CD4-positive, alpha-beta T cell treated with Interleukin-10 for 1 hour (primary cell): ENCODE results near the gene EIF5.

ENCODE experiments used
- DNase-seq: peaks from one replicate; pipeline ENCODE4 v3.0.0-alpha.2; 2020

The EIF5 gene

DNA sequence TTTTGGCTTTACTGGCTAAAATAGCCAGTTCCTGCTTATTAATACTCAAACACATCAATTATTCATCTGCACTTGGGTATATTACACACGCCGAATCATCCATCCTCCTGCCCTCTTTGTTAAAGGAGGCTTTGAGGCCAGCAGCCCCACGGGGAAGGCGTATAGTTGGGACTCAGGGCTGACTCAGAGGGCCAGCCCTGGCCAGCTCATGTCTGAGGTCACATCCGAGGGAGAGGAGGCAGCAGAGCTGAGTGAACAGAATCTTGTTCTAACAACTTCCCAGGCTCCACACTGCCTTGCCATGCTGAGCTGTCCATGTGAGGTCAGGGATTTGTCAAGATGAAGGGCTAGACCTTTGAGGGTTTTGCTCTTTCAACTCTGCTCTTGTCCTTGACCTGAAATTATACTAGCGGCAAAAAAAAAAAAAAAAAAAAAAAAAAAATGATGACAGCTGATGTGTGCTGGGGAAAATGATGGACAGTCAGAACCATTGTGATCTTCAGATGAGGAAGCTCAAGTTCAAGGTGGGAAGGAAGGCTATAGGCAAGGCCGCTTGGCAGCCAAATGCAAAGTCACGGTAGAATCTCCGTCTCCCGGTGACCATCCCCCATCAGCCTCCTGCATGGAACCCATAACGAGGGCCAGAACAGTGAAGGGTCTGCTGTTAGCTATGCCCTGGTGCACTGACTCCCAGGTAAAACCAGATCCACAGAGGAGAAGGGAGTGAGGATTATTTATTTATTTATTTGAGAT is 38.7 kb downstream of the EIF5 start:
- DNase-seq: no peak

DNA sequence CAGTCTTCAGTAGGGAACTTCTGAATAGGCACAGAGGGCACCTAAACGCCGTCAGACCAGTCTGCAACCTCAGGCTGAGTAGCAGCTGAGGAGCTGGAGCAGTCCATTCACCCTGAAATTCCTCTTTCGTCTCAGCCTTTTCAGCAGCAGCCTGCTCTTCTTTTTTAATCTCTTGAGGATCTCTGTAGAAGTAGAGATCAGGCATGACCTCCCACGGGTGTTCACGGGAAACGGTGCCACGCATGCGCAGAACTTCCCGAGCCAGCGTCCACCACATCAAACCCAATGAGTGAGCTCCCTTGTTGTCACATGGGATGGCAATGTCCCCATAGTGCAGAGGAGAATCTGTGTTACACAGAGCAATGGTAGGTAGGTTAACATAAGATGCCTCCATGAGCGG is 40.1 kb downstream of the EIF5 start:
- DNase-seq: no peak

DNA sequence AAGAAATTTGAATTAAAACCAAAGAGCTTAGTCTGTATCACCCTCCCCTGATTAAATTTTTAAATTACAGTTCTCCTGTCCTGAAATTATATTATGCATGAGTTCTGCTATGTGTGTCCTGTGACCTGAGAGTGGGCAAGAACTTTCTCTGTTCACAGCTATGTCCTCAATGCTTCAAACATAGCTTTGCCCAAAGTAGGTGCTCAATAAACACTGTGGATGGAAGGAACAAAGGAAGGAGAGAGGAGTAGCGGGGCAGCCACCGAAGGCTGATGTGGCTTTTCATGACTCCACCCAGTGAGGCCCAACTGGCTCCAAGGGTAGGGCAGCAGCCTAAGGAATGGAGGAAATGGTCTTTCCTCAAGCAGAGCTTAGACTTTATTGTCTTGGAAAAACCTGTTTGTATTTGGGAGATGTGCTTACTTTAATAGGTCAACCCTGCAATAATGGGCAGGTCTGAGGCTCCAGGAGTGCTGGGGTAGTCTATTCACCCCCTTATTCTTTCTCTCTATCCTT is 43.5 kb downstream of the EIF5 start:
- no peak for DNase-seq

DNA sequence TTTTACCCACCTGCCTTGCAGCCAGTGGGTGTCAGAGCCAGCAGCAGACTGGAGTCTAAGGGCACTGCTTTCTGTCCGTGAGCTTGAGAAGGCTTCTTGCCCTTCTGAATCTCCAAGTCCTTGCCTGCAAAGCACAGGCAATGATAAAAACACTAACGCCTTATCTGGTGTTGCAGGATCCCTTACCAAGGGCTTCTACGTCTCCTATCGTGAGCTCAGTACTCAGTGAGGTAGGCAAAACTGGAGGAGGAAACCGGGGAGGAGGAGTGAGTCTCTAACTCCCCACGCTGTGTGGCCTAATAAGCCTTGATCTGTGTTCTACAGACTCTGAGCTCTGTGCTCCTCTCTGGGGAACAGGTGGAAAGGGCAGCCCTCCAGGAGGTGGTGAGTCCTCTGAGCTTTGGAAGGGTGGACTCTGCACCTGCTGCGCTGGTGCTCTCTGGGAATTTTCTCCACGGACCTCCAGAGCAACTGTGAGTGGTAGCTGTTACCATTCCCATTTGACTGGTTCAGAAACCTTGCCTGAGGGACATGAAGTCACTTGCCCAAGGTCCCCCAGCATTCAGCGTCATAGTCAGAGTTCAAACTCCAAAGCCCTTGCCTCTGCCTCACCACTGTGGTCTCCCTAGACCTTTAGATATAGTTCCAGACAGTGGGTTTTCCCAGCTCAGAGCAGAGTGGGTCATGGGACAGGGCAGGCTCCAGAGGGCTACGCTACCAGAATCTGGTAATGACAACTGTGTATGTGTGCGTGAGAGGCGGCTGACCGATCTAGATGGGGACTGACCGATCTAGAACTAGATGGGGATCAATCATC is 44.2 kb downstream of the EIF5 start:
- no peak for DNase-seq

DNA sequence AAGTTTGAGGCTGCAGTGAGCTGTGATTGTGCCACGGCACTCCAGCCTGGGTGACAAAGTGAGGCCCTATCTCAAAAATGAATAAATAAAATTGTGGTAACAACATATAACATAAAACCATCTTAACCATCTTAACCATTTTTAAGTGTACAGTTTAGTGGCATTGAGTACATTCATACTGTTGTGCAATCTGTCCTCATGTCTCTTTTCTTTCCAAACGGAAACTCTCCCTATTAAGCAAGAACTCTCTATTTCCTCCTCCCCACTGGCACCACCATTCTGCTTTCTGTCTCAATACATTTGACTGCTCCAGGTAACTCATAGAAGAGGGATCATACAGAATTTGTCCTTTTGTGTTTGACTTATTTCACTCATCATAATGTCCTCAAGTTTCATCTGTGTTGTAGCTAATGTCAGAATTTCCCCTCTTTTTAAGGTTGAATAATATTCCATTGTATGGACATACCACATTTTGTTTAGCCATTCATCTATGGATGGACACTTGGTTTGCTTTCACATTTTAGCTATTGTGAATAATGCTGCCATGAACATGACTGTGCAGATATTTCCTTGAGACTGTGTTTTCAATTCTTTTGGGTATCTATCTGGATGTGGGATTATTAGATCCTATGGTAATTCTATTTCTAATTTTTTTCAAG is 46.8 kb downstream of the EIF5 start:
- no peak for DNase-seq

DNA sequence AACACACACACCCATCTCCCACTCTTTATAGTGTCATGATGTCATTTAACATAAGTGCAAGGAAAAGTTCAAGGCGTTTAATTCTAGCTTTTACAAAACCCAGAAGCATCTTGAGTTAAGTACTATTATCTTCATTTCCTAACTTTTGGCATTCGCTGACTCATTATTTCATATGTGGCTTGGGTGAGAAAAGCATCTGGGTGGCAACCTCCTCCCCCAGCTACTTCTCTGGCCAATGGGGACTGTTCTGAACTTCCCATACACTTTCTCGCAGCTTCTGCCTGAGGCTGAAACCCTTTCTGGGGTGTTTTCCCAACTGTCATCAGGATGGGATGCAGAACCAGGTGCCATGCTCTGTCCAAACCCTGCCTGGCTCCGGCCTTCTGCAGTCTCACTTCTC is 48.3 kb downstream of the EIF5 start:
- no peak for DNase-seq

DNA sequence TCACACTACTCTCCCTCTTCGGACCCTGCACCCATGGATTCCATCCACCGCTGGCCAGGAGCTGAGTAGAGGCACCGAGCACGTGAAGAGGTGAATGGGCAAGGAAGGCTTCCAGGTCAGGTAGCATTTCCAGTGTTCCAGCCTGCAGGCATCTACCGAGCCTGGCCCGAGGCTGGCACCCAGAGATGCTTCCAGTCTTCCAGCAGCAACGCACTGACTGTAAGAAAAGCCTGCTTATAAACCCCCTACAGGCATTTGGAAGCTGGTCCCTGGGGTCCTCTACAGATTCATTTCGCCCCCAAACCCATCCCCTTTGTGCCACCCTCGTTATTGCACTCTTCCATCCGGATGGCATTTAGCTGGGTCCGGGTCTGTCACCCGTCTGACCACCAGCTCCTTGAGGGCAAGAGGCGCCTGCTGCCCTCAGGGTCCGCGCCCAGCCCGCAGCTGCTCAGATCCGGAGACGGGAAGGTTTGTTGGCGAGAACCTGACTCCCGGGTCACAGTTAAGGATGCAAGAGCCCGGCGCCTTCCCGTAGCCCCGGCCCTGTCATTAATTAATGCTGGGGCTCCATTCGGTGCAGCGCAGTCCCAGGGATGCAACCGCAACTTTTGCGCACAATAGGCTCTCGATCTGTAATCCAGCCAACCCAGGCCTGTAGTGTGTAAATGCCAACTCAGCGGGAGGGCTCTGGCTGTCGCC is 50.6 kb downstream of the EIF5 start:
- DNase-seq: no peak

DNA sequence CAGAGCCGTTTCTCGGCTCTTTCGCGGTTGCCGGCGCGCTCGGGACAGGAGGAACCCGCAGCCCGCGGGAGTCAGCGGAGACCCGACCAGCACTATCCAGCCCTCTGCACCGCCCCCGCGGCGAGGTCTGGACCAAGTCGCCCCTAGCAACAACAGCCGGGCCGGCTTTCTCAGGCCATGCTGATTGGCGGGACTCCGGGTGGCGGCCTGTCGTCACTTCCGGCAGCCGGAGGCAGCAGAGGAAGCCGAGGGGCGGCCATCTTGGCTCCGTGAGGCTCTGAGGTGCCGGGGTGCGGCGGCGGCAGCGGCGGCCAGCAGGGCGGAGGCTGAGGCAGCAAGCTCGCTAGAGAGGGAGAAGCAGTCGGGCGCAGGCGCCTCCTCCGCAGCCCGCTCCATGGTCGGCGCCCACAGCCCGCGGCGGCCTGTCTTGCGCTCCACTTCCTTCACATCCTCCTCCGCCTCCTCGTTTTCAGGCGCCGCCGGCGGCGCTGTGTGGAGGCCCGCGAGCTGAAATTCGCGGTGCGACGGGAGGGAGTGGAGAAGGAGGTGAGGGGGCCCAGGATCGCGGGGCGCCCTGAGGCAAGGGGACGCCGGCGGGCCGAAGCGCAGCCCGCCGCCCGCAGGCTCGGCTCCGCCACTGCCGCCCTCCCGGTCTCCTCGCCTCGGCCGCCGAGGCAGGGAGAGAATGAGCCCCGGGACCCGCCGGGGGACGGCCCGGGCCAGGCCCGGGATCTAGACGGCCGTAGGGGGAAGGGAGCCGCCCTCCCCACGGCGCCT is 51.3 kb downstream of the EIF5 start, which contains the start of gene MARK3:
TSS of gene MARK3 (plus strand) at position 264 of the 777 bp plus-strand sequence. CDS start 615 bp downstream, outside the sequence.
- peak; percentile 97 for DNase-seq

DNA sequence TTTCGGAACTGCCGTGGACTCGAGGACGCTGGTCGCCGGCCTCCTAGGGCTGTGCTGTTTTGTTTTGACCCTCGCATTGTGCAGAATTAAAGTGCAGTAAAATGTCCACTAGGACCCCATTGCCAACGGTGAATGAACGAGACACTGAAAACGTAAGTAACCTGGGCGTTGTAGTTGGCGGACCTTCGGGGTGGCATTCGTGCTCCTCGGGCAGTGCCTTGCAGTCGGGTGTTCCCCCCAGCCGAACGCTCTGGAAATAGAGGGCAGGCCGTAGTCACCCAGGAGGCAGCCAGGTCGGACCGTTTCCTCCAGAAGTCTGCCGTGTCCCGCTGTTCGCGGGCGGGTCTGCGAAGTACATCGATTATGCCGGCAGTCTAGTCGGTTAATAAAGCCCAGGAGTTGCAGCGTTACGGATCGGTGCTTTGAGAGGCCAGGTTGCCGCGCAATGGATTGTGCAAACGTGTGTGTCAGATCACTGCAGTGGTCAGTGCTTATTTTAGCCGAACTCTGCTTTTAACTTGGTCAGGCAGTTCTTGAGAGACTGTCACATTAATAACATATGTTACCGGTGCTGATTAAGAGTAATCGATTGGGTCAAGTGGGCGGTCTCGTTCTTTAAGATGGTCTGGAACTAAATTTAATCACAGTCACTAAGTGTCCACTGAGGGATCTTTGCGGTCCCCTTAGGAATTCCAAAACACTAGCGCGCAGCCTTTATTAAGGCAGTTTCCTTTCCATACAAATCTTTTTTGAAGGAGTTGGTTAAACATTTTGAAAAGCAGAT is 52.1 kb downstream of the EIF5 start:
- DNase-seq: peak; percentile 36

DNA sequence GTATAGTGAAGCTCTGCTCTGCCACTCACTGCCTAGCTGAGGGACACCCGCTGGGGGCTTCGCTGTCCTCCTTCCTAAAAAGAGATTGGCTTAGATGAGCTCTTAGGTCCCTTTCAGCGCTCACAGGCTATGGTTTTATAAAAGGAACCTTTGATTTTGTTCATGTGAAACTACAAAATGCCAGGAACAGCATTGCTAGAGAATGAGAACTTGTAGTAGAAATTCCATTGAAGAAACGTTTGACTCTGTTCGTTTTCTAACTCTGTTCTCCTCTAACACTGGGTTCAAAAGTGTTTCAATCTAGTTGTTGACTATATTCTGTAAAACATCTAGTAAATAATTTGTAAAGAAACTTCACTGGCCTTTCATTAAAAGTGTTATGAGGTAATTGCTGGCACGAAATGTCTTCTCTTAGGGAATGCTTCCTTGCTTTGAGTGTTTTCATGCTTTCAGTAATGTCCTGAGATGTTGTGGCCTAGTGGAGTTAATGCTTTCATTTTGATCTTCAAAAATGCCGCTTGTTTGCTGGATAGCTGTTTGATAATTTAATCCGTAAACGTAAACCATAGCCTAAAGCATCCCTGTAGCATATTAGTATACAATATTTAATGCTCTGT is 52.8 kb downstream of the EIF5 start:
- DNase-seq: no peak

DNA sequence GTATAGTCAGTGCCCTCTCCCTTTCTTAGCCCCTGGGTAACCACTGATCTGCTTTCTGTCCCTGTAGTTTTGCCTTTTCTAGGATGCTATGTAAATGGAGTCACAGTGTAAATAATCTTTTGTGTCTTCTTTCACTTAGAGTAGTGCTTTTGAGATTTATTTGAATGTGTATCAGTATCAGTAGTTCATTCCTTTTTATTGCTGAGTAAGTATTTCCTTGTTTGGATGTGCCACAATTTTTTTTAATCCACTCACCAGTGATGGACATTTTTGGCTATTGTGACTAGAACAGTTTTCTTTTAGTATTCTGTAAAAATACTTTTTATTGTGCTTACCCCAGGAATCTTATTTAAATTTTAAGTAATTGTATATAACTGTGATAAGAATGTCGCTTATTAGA is 54.6 kb downstream of the EIF5 start:
- no peak for DNase-seq

DNA sequence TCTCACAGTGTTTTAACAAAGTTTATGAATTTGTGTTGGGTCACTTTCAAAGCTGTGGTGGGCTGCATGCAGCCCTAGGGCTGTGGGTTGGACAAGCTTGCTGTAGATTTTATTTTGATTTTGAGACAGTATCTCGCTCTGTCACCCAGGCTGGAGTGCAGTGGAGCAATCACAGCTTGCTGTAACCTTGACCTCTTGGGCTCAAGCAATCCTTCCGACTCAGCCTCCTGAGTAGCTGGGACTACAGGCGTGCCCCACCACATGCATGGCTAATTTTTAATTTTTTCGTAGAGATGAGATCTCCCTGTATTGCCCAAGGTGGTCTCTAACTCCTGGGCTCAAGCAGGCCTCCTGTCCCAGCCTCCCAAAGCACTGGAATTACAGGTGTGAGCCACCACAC is 56.6 kb downstream of the EIF5 start:
- DNase-seq: no peak

DNA sequence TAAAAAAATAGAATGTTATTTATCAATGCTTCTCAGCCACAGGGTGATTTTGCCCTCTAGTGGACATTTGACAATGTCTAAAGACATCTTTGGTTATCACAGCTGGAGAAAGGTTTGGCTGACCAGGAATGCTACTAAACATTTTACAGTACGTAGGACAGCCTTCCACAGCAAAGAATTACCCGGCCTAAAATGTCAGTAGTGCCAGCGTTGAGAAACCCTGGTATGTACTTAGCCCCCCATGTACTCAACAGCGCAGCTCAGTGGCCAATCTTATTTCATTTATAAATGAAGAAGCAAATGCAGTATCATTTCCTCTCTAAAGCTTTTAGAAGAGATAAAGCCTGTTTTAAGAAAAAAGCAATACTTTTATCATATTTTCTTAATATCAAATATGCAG is 57.0 kb downstream of the EIF5 start:
- DNase-seq: peak; percentile 63

DNA sequence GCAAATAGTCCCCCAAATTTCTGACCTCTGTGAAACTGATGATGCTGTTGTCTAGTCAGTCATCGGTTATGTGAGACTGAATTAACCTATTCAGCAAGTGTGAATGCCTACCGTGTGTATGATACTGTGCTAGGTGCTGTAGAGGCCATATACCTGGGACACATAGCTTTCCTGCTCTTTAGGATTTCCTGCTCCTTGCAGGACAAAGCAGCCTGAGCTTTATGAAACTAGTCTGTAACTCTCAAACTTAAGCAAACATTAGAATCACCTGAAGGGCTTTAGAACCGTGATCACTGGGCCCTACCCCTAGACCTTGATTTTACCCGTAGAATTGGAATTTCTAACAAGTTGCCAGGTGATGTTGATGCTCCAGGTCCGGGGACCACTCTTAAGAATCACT is 58.1 kb downstream of the EIF5 start:
- no peak for DNase-seq

DNA sequence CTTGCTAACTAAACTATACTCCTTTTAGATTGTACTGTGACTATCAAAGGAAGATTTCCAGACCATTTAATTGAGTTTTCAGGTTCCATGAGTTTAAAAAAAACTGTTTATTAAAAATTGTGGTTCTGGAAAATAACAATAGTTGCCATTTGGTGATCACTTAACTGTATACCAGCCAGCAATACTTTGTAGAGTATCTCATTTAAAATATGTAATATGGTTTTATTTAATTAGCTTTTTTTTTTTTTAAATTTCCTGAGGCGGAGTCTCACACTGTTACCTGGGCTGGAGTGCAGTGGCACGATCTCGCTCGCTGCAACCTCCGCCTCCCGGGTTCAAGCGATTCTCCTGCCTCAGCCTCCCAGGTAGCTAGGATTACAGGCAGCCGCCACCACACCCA is 58.5 kb downstream of the EIF5 start:
- DNase-seq: no peak

DNA sequence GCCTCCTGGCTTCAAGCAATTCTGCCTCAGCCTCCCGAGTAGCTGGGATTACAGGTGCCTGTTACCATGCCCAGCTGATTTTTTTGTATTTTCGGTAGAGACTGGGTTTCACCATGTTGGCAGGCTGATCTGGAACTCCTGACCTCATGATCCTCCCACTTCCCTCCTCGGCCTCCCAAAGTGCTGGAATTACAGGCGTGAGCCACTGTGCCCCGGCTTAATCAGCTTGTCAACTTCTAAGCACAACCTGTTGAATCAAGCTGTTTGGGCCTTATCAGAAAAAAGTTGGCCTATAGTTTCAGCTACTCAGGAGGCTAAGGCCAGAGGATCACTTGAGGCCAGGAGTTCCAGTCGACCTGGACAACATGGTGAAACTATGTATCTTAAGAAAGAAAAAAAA is 59.0 kb downstream of the EIF5 start:
- DNase-seq: no peak

DNA sequence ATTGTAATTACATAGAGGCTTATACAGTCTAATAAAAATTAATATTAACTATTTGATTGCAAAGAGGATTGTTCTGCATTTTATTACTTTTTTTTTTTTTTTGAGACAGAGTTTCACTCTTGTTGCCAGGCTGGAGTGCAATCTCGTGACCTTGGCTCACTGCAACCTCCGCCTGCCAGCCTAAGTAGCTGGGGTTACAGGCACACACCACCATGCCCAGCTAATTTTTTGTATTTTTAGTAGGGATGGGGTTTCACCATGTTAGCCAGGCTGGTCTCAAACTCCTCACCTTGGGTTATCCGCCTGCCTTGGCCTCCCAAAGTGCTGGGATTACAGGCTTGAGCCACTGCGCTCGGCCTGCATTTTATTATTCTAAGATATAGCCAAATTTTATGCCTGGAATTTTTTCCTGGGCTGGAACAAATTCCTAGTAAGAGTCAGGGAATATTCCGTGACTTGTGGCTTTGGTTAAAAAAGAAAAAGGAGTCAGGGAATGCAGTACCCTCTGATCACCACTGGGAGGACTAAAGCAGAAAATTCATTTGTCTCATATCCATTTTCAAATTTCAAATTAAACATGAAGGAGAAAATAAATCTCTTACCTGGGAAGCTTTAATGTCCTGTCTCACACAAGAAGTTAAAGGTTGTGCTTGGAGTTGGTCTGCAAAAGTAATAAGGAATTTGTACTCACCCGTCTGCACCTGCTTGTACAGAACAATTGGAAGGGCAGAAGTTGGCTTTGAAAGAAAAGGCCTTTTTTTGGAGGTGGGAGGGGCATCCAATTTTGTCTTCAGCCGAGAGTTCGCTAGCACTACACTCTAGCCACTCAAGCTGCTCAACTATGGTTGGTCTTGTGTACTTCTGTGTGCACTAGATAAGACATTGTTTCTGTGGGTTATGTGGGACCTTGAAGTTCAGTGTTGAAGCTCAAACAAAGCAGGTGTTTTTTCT is 59.9 kb downstream of the EIF5 start:
- peak; percentile 40 for DNase-seq
